Endothelial cell of umbilical vein (primary cell): Measurements from ENCODE around the gene ITPKB. TPM values are rescaled to one million over a fixed set of nuclear protein-coding genes. Genes with fewer than 3 reads are reported as not detected.

Experiments used
- BruUV-seq: library from RNA; stranded (reverse); fragments of 400-500 nt; replicated peaks from 2 replicates; lab custom pipeline; 2021; lab: Mats Ljungman, UMichigan
- CTCF ChIA-PET: fragments of 300-600, 350-600 bp; sonication (Branson Sonifier 250); formaldehyde crosslinking; loops from one replicate; lab custom pipeline; 2021; ENCODE audit warnings: antibody characterized with exemption, inconsistent platforms; lab: Charles Lee
- POLR2A ChIA-PET: fragments of 300-600, 350-600 bp; sonication (Branson Sonifier 250); formaldehyde crosslinking; loops from one replicate; lab custom pipeline; 2021; ENCODE audit warnings: antibody characterized with exemption, inconsistent platforms; lab: Charles Lee
- DNase-seq: peaks from one replicate; pipeline ENCODE4 v3.0.0-alpha.2; 2011; ENCODE audit warnings: low read depth, low spot score
- FAIRE-seq: peaks from 2 replicates; lab custom pipeline; 2011; peaks lifted over from hg19 to GRCh38; lab: Jason Lieb, UNC
- H2AFZ ChIP-seq: 2 replicates; pipeline ENCODE4 v1.6.0; 2012; ENCODE audit warnings: low read depth, low read length, control low read depth, inconsistent platforms
- H3K27ac ChIP-seq: 2 replicates; pipeline ENCODE4 v1.5.1; 2011; ENCODE audit warnings: low read depth, mild to moderate bottlenecking, control low read depth, low read length, moderate library complexity; ENCODE audit not compliant: insufficient read depth
- H3K27me3 ChIP-seq, 2 experiments: 2 replicates each; pipeline versions ENCODE4 v1.6.0 to v1.6.1; 2011; ENCODE audit warnings: low read length in 2 of 2, mixed read lengths in 1 of 2; ENCODE audit not compliant: control insufficient read depth in 2 of 2, insufficient read depth in 2 of 2
- H3K36me3 ChIP-seq, 2 experiments: 2 replicates in 1 of 2; 3 replicates in 1 of 2; pipeline ENCODE4 v1.5.1; 2011; ENCODE audit warnings: low read length in 2 of 2, mild to moderate bottlenecking in 1 of 2, moderate library complexity in 1 of 2; ENCODE audit not compliant: control insufficient read depth in 2 of 2, insufficient read depth in 2 of 2; ENCODE audit errors: extremely low read depth in 1 of 2
- H3K4me1 ChIP-seq: 3 replicates; pipeline ENCODE4 v1.5.1; 2011; ENCODE audit warnings: mild to moderate bottlenecking, low read length; ENCODE audit not compliant: control insufficient read depth, insufficient read depth; ENCODE audit errors: extremely low read depth
- H3K4me2 ChIP-seq: 2 replicates; pipeline ENCODE4 v1.6.1; 2011; ENCODE audit warnings: low read length, control low read depth, mixed read lengths; ENCODE audit not compliant: insufficient read depth
- H3K4me3 ChIP-seq, 3 experiments: fragments of 200-600 bp in 1 of 3; sonication (generic), shearing (Covaris generic) in 1 of 3; replicated peaks in 1 of 3; 2 replicates each; pipeline ENCODE4 v1.5.1; 2011 to 2016; ENCODE audit warnings: control low read depth in 3 of 3, low read length in 3 of 3, mild to moderate bottlenecking in 2 of 3, inconsistent platforms in 1 of 3, low read depth in 1 of 3, moderate library complexity in 1 of 3; ENCODE audit not compliant: insufficient read depth in 1 of 3
- H3K79me2 ChIP-seq: 2 replicates; pipeline ENCODE4 v1.6.0; 2012; ENCODE audit warnings: low read length, inconsistent platforms; ENCODE audit not compliant: control insufficient read depth, insufficient read depth
- H3K9ac ChIP-seq: replicated peaks from 2 replicates; pipeline ENCODE3; 2011; ENCODE audit warnings: low read length, control low read depth; ENCODE audit not compliant: insufficient read depth; ENCODE audit errors: extremely low read depth
- H3K9me1 ChIP-seq: replicated peaks from 3 replicates; pipeline ENCODE4 v1.6.0; 2011; ENCODE audit warnings: mild to moderate bottlenecking, low read length; ENCODE audit not compliant: control insufficient read depth, insufficient read depth; ENCODE audit errors: extremely low read depth
- H3K9me3 ChIP-seq: replicated peaks from 2 replicates; pipeline ENCODE4 v1.5.1; 2012; ENCODE audit warnings: low read length, inconsistent platforms; ENCODE audit not compliant: control insufficient read depth, insufficient read depth
- H4K20me1 ChIP-seq: replicated peaks from 2 replicates; pipeline ENCODE3; 2011; ENCODE audit warnings: mild to moderate bottlenecking, low read length; ENCODE audit not compliant: control insufficient read depth, insufficient read depth; ENCODE audit errors: extremely low read depth
- EZH2 ChIP-seq: IDR thresholded peaks from 2 replicates; pipeline ENCODE4 v1.6.1; 2012; ENCODE audit warnings: borderline replicate concordance, low read depth, mild to moderate bottlenecking, moderate library complexity, low read length, inconsistent platforms; ENCODE audit not compliant: severe bottlenecking
- FOS ChIP-seq: IDR thresholded peaks from 2 replicates; pipeline ENCODE4 v1.6.1; 2011; ENCODE audit warnings: mild to moderate bottlenecking, low read length, moderate library complexity, borderline replicate concordance; ENCODE audit not compliant: insufficient read depth
- GATA2 ChIP-seq: IDR thresholded peaks from 2 replicates; pipeline ENCODE4 v1.7.0; 2011; ENCODE audit warnings: low read depth, mild to moderate bottlenecking, moderate library complexity, mixed read lengths, low read length; ENCODE audit not compliant: insufficient read length, insufficient read depth
- JUN ChIP-seq: IDR thresholded peaks from 2 replicates; pipeline ENCODE4 v1.6.1; 2011; ENCODE audit warnings: borderline replicate concordance, low read depth; ENCODE audit not compliant: insufficient read length, insufficient read depth
- MYC ChIP-seq: IDR thresholded peaks from one replicate; pipeline ENCODE4 v1.6.1; 2011; ENCODE audit warnings: mild to moderate bottlenecking, low read depth, low read length
- POLR2A ChIP-seq: IDR thresholded peaks from 2 replicates; pipeline ENCODE4 v1.6.1; 2012; ENCODE audit warnings: low read depth, mild to moderate bottlenecking, control low read depth, low read length
- POLR2AphosphoS5 ChIP-seq: IDR thresholded peaks from 2 replicates; pipeline ENCODE4 v1.6.1; 2012; ENCODE audit warnings: low read depth, mild to moderate bottlenecking, control low read depth, low read length, moderate library complexity; ENCODE audit not compliant: insufficient read depth
- dilution Hi-C: fragments of 300-500 bp; cut with MboI; formaldehyde crosslinking; loops from one replicate; pipeline ENCODE4 v1.15.0; 2019; ENCODE audit warnings: low sequenced_read_pairs; ENCODE audit not compliant: extremely low pct_ligation_motif_present
- intact Hi-C: fragments of 100-400 bp; cut with micrococcal nuclease; formaldehyde crosslinking; loops from one replicate; pipeline ENCODE4 v1.10.0; 2022
- polyA plus RNA-seq, 4 experiments: library from polyadenylated mRNA; depleted of rRNA in 3 of 4; stranded (reverse) in 3 of 4; unstranded in 1 of 4; fragments of >200 nt; gene quantifications; 2 replicates each; pipeline versions ENCODE4 v1.2.1 to v1.2.3, GENCODE V29; 2011 to 2012; ENCODE audit warnings: missing spikeins in 1 of 4
- total RNA-seq: library from RNA; stranded (reverse); gene quantifications from 2 replicates; pipeline ENCODE4 v1.2.3, GENCODE V29; 2021
- TF ChIP-seq, protein P1 (sequence below), 2 donors: IDR thresholded peaks; 1 replicate in 1 of 2; 2 replicates in 1 of 2; pipeline ENCODE4 v1.5.1; 2011; ENCODE audit warnings: low read length in 2 of 2, mild to moderate bottlenecking in 2 of 2, moderate library complexity in 2 of 2, control low read depth in 1 of 2, inconsistent platforms in 1 of 2, low read depth in 1 of 2; ENCODE audit not compliant: insufficient read depth in 1 of 2; ENCODE audit errors: extremely low read depth in 1 of 2
- TF ChIP-seq, protein P2 (sequence below): IDR thresholded peaks from 2 replicates; pipeline ENCODE4 v1.6.1; 2011; ENCODE audit not compliant: insufficient read depth, insufficient read length

ITPKB gene
- total and polyA plus RNA-seq, 2 donors (not counting 3 experiments of a cell fraction or from before 2014, with no cell fraction given), result 7.7 to 34.8 TPM

DNA sequence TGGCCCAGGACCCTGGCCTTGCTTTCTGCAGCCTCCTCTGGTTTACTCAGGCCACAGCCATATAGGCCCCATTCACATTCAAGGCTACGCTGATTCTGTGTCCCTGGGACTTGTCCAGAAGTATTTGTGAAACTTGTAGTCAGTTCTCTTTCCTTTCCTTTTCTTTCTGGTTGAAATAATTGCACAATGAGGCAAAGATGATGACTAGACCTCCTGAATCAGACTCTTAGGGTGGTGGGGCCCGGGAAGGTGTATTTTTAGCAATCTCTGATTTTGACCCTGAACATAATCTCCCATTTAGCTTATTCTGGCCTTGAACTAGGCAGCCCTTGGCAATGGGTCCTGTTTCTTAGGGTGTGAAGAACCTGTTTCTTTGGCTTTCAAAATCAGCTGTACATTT, 150.6 kb downstream of the ITPKB start:
- Histone ChIP-seq H3K79me2 (no peaks in the 10 kb centered on the region), H3K4me2 (no peak overlapping the region), H3K9ac (no peak overlapping the region), H3K9me1 (no peaks in the 10 kb centered on the region), H3K4me1 (no peaks in the 10 kb centered on the region), H3K36me3 (no peaks in the 10 kb centered on the region), H2AFZ (no peak overlapping the region), H3K9me3 (no peaks in the 10 kb centered on the region), H4K20me1 (no peaks in the 10 kb centered on the region), H3K4me3 (no peak overlapping the region), H3K27me3 (no peaks in the 10 kb centered on the region), H3K27ac (no peak overlapping the region)
- dilution Hi-C loops, result no loop called here
- ChIA-PET POLR2A (no interaction called here), CTCF (interaction anchor here (1.0 to 1.2 kb wide), 4 partner anchors 12 to 41 kb away, joined by 3 to 5 read pairs (median 3); no protein-coding TSS in a partner anchor)
- BruUV-seq, result no TSS peak
- intact Hi-C loops, result no loop called here
- TF ChIP-seq, protein P1, sequence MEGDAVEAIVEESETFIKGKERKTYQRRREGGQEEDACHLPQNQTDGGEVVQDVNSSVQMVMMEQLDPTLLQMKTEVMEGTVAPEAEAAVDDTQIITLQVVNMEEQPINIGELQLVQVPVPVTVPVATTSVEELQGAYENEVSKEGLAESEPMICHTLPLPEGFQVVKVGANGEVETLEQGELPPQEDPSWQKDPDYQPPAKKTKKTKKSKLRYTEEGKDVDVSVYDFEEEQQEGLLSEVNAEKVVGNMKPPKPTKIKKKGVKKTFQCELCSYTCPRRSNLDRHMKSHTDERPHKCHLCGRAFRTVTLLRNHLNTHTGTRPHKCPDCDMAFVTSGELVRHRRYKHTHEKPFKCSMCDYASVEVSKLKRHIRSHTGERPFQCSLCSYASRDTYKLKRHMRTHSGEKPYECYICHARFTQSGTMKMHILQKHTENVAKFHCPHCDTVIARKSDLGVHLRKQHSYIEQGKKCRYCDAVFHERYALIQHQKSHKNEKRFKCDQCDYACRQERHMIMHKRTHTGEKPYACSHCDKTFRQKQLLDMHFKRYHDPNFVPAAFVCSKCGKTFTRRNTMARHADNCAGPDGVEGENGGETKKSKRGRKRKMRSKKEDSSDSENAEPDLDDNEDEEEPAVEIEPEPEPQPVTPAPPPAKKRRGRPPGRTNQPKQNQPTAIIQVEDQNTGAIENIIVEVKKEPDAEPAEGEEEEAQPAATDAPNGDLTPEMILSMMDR (IDR thresholded peaks at IDR 0.05; ENCODE audit: extremely low read depth in 1 of 2, insufficient read depth in 1 of 2, low read depth in 1 of 2, low read length in 2 of 2), result no peak
- TF ChIP-seq POLR2AphosphoS5 (no peak), EZH2 (no peak), JUN (no peak), GATA2 (no peak), MYC (no peak), POLR2A (no peak), FOS (no peak)
- TF ChIP-seq, protein P2, sequence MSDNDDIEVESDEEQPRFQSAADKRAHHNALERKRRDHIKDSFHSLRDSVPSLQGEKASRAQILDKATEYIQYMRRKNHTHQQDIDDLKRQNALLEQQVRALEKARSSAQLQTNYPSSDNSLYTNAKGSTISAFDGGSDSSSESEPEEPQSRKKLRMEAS, result no peak
- FAIRE-seq, result no peak
- DNase-seq, result no peak
